G401 (cell line): ENCODE data around the gene NCOA1. TPM values are rescaled to one million over a fixed set of nuclear protein-coding genes. Genes with fewer than 3 reads are reported as not detected.
"Not testable (repeated sequence)": the region's sequence is repeated elsewhere in the genome, so short reads cannot be mapped to it uniquely, and the experiment has no call there.

Experiments used
- DNase-seq: peaks from one replicate; pipeline ENCODE4 v3.0.0-alpha.2; 2015; ENCODE audit warnings: low spot score
- in situ Hi-C: cut with HindIII; loops from 2 replicates; pipeline ENCODE4 v1.10.0; 2016; ENCODE audit warnings: low sequenced_read_pairs, mixed read lengths
- total RNA-seq: library from RNA; depleted of rRNA; stranded (reverse); fragments of >200 nt; shearing (Covaris generic); gene quantifications from 2 replicates; pipeline ENCODE4 v1.2.3, GENCODE V29; 2014

Gene NCOA1
- total RNA-seq, 1 experiment from 2014 or later: 8.9 TPM

- in situ Hi-C loops: no loop called here
- DNase-seq: no peak
These were observed 18.6 kb upstream of the NCOA1 start for GRCh38 chr2:24472416-24472815.

GRCh38 chr2:24473626-24474025 is 17.4 kb upstream of the NCOA1 start:
- DNase-seq: no peak
- in situ Hi-C loops: no loop called here

GRCh38 chr2:24474053-24474452 is 17.0 kb upstream of the NCOA1 start:
- in situ Hi-C loops: no loop called here

GRCh38 chr2:24477229-24477628 is 13.8 kb upstream of the NCOA1 start:
- in situ Hi-C loops: no loop called here
- no peak for DNase-seq

More at GRCh38 chr2:24474053-24474452, 17.0 kb upstream of the NCOA1 start:
- DNase-seq: no peak

GRCh38 chr2:24478243-24478642 is 12.8 kb upstream of the NCOA1 start:
- in situ Hi-C loops: no loop called here
- no peak for DNase-seq

- in situ Hi-C loops: no loop called here
- no peak for DNase-seq
These were observed 10.8 kb upstream of the NCOA1 start for GRCh38 chr2:24480245-24480644.

- no peak for DNase-seq
- in situ Hi-C loops: no loop called here
These were observed 8.6 kb upstream of the NCOA1 start for GRCh38 chr2:24482251-24482971.

- in situ Hi-C loops: no loop called here
- DNase-seq: no peak
These were observed 8.1 kb upstream of the NCOA1 start for GRCh38 chr2:24482972-24483300.

- in situ Hi-C loops, DNase-seq: not testable (repeated sequence)
These were observed 6.4 kb upstream of the NCOA1 start for GRCh38 chr2:24484677-24485076.

- in situ Hi-C loops: no loop called here
- no peak for DNase-seq
These were observed 5.9 kb upstream of the NCOA1 start for GRCh38 chr2:24485197-24485596.

- in situ Hi-C loops: no loop called here
- DNase-seq: no peak
These were observed 4.3 kb upstream of the NCOA1 start for GRCh38 chr2:24486636-24487205.

- in situ Hi-C loops: no loop called here
- no peak for DNase-seq
These were observed 1.4 kb upstream of the NCOA1 start for GRCh38 chr2:24489465-24490180.

GRCh38 chr2:24490181-24490689 is 819 bp upstream of the NCOA1 start:
- in situ Hi-C loops: no loop called here
- DNase-seq: no peak

- in situ Hi-C loops: no loop called here
These were observed 727 bp downstream of the NCOA1 start for GRCh38 chr2:24491542-24492420.

GRCh38 chr2:24492421-24493279 is 1.6 kb downstream of the NCOA1 start:
- in situ Hi-C loops: no loop called here
- peak; percentile 63 for DNase-seq

More at GRCh38 chr2:24491542-24492420, 727 bp downstream of the NCOA1 start:
- peak; percentile 35 for DNase-seq

- in situ Hi-C loops: no loop called here
- DNase-seq: peak; percentile 29
These were observed 2.7 kb downstream of the NCOA1 start for GRCh38 chr2:24493713-24494112.

- in situ Hi-C loops: no loop called here
- no peak for DNase-seq
These were observed 3.4 kb downstream of the NCOA1 start for GRCh38 chr2:24494410-24494809.

GRCh38 chr2:24495451-24495850 is 4.4 kb downstream of the NCOA1 start:
- DNase-seq: peak; percentile 16
- in situ Hi-C loops: no loop called here
